ENCODE results near the gene SHISA4. TPM values are rescaled to one million over a fixed set of nuclear protein-coding genes. Genes with fewer than 3 reads are reported as not detected.
"Not testable (repeated sequence)": the region's sequence is repeated elsewhere in the genome, so short reads cannot be mapped to it uniquely, and the experiment has no call there.

SHISA4 gene
- polyA plus RNA-seq, 1 donor from 2014 or later, result 1.5 TPM

GRCh38 chr1:201900476-201900875 lies 11.8 kb downstream of the SHISA4 start:
- no peak overlapping the region for H3K27ac ChIP-seq (ENCODE audit: low read length)
- H4K20me1 ChIP-seq (ENCODE audit: insufficient read depth), result no peaks in the 10 kb centered on the region
- H3K36me3 ChIP-seq (ENCODE audit: insufficient read depth, low read length), result no peaks in the 10 kb centered on the region
- no peaks in the 10 kb centered on the region for H3K79me2 ChIP-seq (replicated peaks; ENCODE audit: insufficient read depth, low read length)
- H2AFZ ChIP-seq (ENCODE audit: low read depth, low read length), result no peak overlapping the region
- no peak overlapping the region for H3K4me2 ChIP-seq (ENCODE audit: low read length)
- no peak overlapping the region for H3K4me3 ChIP-seq (ENCODE audit: low read length)
- no peaks in the 10 kb centered on the region for H3K9me3 ChIP-seq (ENCODE audit: low read length)
- H3K9ac ChIP-seq (ENCODE audit: low read length), result no peak overlapping the region
- no peaks in the 10 kb centered on the region for H3K27me3 ChIP-seq (ENCODE audit: insufficient read depth, low read depth, low read length)
- H3F3A ChIP-seq (ENCODE audit: insufficient read depth, low read length, poor library complexity, severe bottlenecking), result no peaks in the 10 kb centered on the region
- no peak for TF ChIP-seq EP300 (conservative IDR thresholded peaks at IDR 0.05; ENCODE audit: poor library complexity, severe bottlenecking)
- no peak for TF ChIP-seq MXI1 (conservative IDR thresholded peaks at IDR 0.05; ENCODE audit: poor library complexity, severe bottlenecking)
- no peaks in the 10 kb centered on the region for H3K9me2 ChIP-seq (ENCODE audit: insufficient read depth, low read length)

DNA sequence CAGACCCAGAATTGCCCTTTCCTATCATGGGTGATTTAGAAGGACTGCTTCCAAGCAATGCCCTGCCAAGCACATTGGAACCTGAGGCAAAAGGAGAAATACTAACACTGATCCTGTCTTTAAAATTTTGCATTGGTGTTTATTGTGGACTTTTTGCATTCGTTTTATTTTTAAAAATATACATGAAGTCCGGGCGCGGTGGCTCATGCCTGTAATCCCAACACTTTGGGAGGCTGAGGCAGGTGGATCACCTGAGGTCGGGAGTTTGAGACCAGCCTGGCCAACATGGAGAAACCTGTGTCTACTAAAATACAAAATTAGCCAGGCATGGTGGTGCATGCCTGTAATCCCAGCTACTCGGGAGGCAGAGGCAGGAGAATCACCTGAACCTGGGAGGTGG lies 12.3 kb downstream of the SHISA4 start:
- H3K4me2 ChIP-seq (ENCODE audit: low read length); H3K27ac ChIP-seq (ENCODE audit: low read length): not testable (repeated sequence)

DNA sequence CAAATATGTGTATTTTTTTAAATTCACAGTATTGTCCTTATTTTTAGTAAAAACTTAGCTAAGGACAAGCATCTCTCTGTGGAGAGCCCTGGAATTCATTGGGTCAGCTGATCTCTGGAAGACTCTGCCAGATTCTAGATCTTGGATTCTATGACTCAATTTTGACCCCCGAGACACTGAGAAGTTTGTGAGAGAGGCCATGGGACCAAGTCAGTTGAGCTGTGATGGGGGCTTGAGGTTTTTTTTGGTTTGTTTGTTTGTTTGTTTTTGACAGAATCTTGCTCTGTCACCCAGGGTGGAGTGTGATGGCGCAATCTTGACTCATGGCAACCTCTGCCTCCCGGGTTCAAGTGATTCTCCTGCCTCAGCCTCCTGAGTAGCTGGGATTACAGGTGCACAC lies 13.5 kb downstream of the SHISA4 start:
- H3F3A ChIP-seq (ENCODE audit: insufficient read depth, low read length, poor library complexity, severe bottlenecking), result no peaks in the 10 kb centered on the region
- H3K9me3 ChIP-seq (ENCODE audit: low read length), result no peaks in the 10 kb centered on the region
- H3K9me2 ChIP-seq (ENCODE audit: insufficient read depth, low read length), result no peaks in the 10 kb centered on the region
- no peak overlapping the region for H3K9ac ChIP-seq (ENCODE audit: low read length)
- no peak overlapping the region for H3K4me2 ChIP-seq (ENCODE audit: low read length)
- no peaks in the 10 kb centered on the region for H3K79me2 ChIP-seq (replicated peaks; ENCODE audit: insufficient read depth, low read length)
- H2AFZ ChIP-seq (ENCODE audit: low read depth, low read length), result no peak overlapping the region
- no peaks in the 10 kb centered on the region for H3K27me3 ChIP-seq (ENCODE audit: insufficient read depth, low read depth, low read length)
- no peak overlapping the region for H3K27ac ChIP-seq (ENCODE audit: low read length)
- no peaks in the 10 kb centered on the region for H4K20me1 ChIP-seq (ENCODE audit: insufficient read depth)
- no peak overlapping the region for H3K4me3 ChIP-seq (ENCODE audit: low read length)
- no peaks in the 10 kb centered on the region for H3K36me3 ChIP-seq (ENCODE audit: insufficient read depth, low read length)
- TF ChIP-seq SMC3 (conservative IDR thresholded peaks at IDR 0.05; ENCODE audit: poor library complexity) (no peak), RAD21 (conservative IDR thresholded peaks at IDR 0.05) (no peak), EZH2 (IDR thresholded peaks at IDR 0.05; ENCODE audit: borderline replicate concordance, insufficient read depth, low read length, poor library complexity, severe bottlenecking) (no peak), MXI1 (conservative IDR thresholded peaks at IDR 0.05; ENCODE audit: poor library complexity, severe bottlenecking) (no peak), CTCF (IDR thresholded peaks at IDR 0.05; ENCODE audit: poor library complexity, severe bottlenecking) (no peak), POLR2AphosphoS5 (IDR thresholded peaks at IDR 0.05) (no peak), EP300 (conservative IDR thresholded peaks at IDR 0.05; ENCODE audit: poor library complexity, severe bottlenecking) (no peak), TAF1 (IDR thresholded peaks at IDR 0.05; ENCODE audit: low read depth) (no peak)
- TF ChIP-seq, protein P1, sequence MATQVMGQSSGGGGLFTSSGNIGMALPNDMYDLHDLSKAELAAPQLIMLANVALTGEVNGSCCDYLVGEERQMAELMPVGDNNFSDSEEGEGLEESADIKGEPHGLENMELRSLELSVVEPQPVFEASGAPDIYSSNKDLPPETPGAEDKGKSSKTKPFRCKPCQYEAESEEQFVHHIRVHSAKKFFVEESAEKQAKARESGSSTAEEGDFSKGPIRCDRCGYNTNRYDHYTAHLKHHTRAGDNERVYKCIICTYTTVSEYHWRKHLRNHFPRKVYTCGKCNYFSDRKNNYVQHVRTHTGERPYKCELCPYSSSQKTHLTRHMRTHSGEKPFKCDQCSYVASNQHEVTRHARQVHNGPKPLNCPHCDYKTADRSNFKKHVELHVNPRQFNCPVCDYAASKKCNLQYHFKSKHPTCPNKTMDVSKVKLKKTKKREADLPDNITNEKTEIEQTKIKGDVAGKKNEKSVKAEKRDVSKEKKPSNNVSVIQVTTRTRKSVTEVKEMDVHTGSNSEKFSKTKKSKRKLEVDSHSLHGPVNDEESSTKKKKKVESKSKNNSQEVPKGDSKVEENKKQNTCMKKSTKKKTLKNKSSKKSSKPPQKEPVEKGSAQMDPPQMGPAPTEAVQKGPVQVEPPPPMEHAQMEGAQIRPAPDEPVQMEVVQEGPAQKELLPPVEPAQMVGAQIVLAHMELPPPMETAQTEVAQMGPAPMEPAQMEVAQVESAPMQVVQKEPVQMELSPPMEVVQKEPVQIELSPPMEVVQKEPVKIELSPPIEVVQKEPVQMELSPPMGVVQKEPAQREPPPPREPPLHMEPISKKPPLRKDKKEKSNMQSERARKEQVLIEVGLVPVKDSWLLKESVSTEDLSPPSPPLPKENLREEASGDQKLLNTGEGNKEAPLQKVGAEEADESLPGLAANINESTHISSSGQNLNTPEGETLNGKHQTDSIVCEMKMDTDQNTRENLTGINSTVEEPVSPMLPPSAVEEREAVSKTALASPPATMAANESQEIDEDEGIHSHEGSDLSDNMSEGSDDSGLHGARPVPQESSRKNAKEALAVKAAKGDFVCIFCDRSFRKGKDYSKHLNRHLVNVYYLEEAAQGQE (IDR thresholded peaks at IDR 0.05; ENCODE audit: borderline replicate concordance), result no peak

More for the DNA sequence above, 12.3 kb downstream of the SHISA4 start:
- not testable (repeated sequence) for H4K20me1 ChIP-seq (ENCODE audit: insufficient read depth); H3K4me3 ChIP-seq (ENCODE audit: low read length); H3F3A ChIP-seq (ENCODE audit: insufficient read depth, low read length, poor library complexity, severe bottlenecking); H3K9me3 ChIP-seq (ENCODE audit: low read length); H2AFZ ChIP-seq (ENCODE audit: low read depth, low read length); H3K9ac ChIP-seq (ENCODE audit: low read length); H3K27me3 ChIP-seq (ENCODE audit: insufficient read depth, low read depth, low read length); H3K36me3 ChIP-seq (ENCODE audit: insufficient read depth, low read length); H3K79me2 ChIP-seq (replicated peaks; ENCODE audit: insufficient read depth, low read length); H3K9me2 ChIP-seq (ENCODE audit: insufficient read depth, low read length)
